ENCODE results near the gene TRMT2A. TPM values are rescaled to one million over a fixed set of nuclear protein-coding genes. Genes with fewer than 3 reads are reported as not detected.

TRMT2A gene
- total and polyA plus RNA-seq, 5 donors from 2014 or later = 24.5 to 75.2 (median 30.0) TPM

DNA sequence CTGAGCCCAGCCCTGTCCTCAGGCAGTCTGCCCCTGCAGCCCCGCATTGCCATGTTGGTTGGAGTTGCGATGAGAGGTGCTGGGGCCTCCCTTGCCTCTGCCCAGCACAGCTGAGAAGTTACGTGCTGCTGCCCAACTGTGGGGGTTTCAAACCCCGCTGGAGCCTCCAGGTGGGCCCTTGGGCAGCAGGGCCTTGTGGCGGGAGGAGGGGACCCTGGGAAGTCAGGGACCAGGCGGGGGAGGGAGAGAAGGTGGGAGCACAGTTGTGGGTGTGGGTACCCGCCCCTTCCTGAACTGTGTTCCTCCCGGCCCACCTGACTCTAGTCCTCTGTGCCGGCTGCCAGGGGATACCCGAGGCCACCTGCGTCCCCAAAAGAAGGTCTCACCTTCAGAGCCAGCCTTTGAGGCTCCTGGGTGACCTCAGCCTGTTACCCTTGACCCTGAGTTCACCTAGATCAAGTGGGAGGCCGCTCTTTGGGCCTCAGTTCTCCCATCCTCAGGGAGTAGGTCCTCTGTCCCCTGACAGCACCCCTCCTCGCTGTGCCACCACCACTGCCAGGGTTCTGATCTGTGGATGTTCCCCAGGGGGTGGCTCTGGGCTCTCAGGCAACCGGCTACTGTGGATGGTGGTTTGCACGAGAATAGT, 41.5 kb upstream of the TRMT2A start:
- Histone ChIP-seq H3K36me3 (ENCODE audit: control insufficient read depth, insufficient read depth, low read length) (no peaks in the 10 kb centered on the region), H3K9me3 (ENCODE audit: control insufficient read depth in 2 of 2, low read length in 2 of 2) (no peaks in the 10 kb centered on the region), H3K27ac (ENCODE audit: insufficient read depth, low read length, poor library complexity, severe bottlenecking) (no peak overlapping the region), H3K4me3 (ENCODE audit: low read depth, low read length) (no peak overlapping the region), H3K4me1 (ENCODE audit: control insufficient read depth, insufficient read depth, low read length, poor library complexity, severe bottlenecking) (peaks cover 3% of the 10 kb centered on the region), H3K27me3 (ENCODE audit: control insufficient read depth, insufficient read depth, low read length) (no peaks in the 10 kb centered on the region)
- Mint-ChIP-seq H3K36me3 (no peaks in the 10 kb centered on the region), H3K4me3 (no peak overlapping the region), H3K27ac (no peak overlapping the region), H3K4me1 (peaks cover 0 to 3% (median 0%) of the 10 kb centered on the region in 4 donors), H3K9me3 (no peaks in the 10 kb centered on the region), H3K27me3 (peaks cover 9% of the 10 kb centered on the region)
- DNase-seq = no peak
- no peak for ATAC-seq (ENCODE audit: low read depth in 2 of 2)

DNA sequence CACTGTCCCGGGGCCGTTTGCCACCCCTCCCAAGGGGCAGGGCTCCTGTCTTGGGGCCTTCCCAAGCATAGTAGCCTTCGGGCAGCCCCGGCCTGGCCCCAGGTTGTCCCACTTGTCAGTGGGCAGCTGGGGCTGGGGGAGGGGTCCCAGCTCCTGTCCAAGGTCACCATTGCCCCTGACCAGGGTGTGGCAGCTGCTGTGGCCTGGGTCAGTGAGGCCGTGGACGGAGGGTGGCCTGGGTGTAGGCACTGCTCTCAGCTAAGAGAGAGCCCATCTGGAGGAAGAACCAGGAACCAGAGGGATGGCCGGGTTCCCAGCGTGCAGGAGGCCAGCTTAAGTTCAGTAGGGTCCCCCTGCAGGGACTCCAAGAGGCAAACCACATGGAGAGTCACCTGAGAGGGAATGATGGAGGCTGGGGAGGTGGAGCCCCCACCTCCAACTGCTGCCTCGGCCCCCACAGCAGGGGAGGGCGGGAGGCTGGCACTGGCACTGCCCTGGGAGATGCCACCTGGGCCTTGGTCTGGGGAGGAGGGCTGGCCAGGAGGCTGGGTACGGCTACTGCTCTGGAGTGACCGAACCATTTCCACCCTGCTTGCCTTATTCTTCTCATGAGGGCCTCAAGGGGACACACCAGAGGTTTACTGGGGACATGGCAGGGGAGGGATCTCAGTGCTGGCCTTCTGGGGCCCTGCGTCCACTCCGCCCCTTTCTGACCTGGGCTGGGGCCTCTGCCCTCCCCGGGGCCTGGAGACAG, 40.6 kb upstream of the TRMT2A start:
- ATAC-seq (ENCODE audit: low read depth in 2 of 2) (no peak), DNase-seq (no peak)
- Histone ChIP-seq H3K4me1 (ENCODE audit: control insufficient read depth, insufficient read depth, low read length, poor library complexity, severe bottlenecking) (peaks cover 3% of the 10 kb centered on the region), H3K36me3 (ENCODE audit: control insufficient read depth, insufficient read depth, low read length) (no peaks in the 10 kb centered on the region), H3K27me3 (ENCODE audit: control insufficient read depth, insufficient read depth, low read length) (no peaks in the 10 kb centered on the region), H3K27ac (ENCODE audit: insufficient read depth, low read length, poor library complexity, severe bottlenecking) (no peak overlapping the region), H3K4me3 (ENCODE audit: low read depth, low read length) (no peak overlapping the region), H3K9me3 (ENCODE audit: control insufficient read depth in 2 of 2, low read length in 2 of 2) (no peaks in the 10 kb centered on the region)
- Mint-ChIP-seq H3K27ac (no peak overlapping the region), H3K4me1 (peaks cover 0 to 3% (median 0%) of the 10 kb centered on the region in 4 donors), H3K4me3 (no peak overlapping the region), H3K9me3 (no peaks in the 10 kb centered on the region), H3K27me3 (peaks cover 9% of the 10 kb centered on the region), H3K36me3 (no peaks in the 10 kb centered on the region)

DNA sequence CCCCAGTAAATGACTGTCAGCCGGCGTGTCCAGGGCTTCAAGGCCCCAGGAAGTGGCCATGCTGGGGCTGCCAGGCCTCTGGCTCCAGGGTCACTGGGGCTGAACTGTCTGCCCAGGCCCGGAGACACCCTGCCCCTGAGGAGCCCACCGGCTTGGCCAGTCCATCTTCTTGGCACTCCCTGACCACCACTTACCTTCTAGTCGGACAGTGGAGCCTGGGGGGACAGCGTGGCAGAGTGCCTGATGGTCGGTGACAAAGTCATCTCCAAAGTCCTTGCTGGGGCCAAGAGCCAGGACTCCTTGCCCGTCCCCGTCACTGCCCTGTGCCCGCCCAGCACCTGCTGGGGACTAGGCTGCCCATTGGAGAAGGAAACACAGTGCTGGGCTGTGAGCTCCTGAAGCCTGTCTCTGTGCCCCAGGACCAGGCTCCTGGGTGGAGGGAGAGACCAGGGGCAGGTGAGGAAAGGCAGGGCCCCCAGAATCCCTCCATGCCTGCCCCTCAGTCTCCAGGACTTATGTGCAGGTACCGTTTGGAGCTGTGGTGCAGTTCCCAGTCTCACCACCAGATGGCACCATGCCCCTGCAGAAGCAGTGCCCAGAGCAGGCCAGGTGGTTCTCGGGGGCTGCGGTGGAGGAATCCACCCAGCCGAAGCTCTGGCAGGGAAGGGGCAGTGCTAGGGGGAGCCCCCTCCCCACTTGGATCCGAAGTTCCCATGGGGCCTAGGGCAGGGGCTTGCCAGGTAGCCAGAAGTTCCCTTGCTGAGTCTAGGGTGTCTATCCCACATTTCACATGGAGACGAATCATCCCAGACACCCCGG, 39.8 kb upstream of the TRMT2A start:
- no peaks in the 10 kb centered on the region for H3K36me3 ChIP-seq (ENCODE audit: control insufficient read depth, insufficient read depth, low read length)
- no peak overlapping the region for H3K27ac ChIP-seq (ENCODE audit: insufficient read depth, low read length, poor library complexity, severe bottlenecking)
- peak; percentile 71 to 79 for ATAC-seq (ENCODE audit: low read depth in 2 of 2)
- no peaks in the 10 kb centered on the region for H3K27me3 ChIP-seq (ENCODE audit: control insufficient read depth, insufficient read depth, low read length)
- H3K4me3 ChIP-seq (ENCODE audit: low read depth, low read length) = no peak overlapping the region
- H3K27me3 Mint-ChIP-seq = peaks cover 9% of the 10 kb centered on the region
- peak overlapping the region in 1 of 3 donors; percentile 67 for H3K27ac Mint-ChIP-seq
- H3K4me3 Mint-ChIP-seq = no peak overlapping the region
- peak; percentile 74 to 81 (median 78) for DNase-seq
- H3K4me1 Mint-ChIP-seq = peaks cover 0 to 3% (median 0%) of the 10 kb centered on the region in 4 donors
- H3K36me3 Mint-ChIP-seq = no peaks in the 10 kb centered on the region
- H3K4me1 ChIP-seq (ENCODE audit: control insufficient read depth, insufficient read depth, low read length, poor library complexity, severe bottlenecking) = peaks cover 3% of the 10 kb centered on the region
- no peaks in the 10 kb centered on the region for H3K9me3 ChIP-seq (ENCODE audit: control insufficient read depth in 2 of 2, low read length in 2 of 2)
- no peaks in the 10 kb centered on the region for H3K9me3 Mint-ChIP-seq

DNA sequence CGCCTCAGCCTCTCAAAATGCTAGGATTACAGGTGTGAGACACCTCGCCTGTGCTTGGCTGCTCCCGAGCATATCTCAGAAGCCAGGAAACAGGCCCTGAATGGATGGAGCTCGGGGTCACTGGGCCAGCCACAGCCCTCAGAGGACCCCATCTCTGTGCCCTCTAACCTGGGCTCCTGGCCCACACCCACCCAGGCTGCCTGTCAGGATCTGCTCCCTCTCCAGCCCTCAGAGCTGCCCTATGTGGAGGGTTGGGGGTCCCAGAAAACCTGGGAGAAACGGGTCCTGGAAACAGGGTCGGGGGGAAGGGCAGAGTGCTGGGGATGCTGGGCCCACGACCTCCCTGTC, 39.0 kb upstream of the TRMT2A start:
- Histone ChIP-seq H3K27me3 (ENCODE audit: control insufficient read depth, insufficient read depth, low read length) (no peaks in the 10 kb centered on the region), H3K9me3 (ENCODE audit: control insufficient read depth in 2 of 2, low read length in 2 of 2) (no peaks in the 10 kb centered on the region), H3K36me3 (ENCODE audit: control insufficient read depth, insufficient read depth, low read length) (no peaks in the 10 kb centered on the region), H3K4me1 (ENCODE audit: control insufficient read depth, insufficient read depth, low read length, poor library complexity, severe bottlenecking) (peaks cover 3% of the 10 kb centered on the region), H3K4me3 (ENCODE audit: low read depth, low read length) (no peak overlapping the region), H3K27ac (ENCODE audit: insufficient read depth, low read length, poor library complexity, severe bottlenecking) (no peak overlapping the region)
- no peak overlapping the region for H3K4me3 Mint-ChIP-seq
- no peak for ATAC-seq (ENCODE audit: low read depth in 2 of 2)
- no peaks in the 10 kb centered on the region for H3K9me3 Mint-ChIP-seq
- no peaks in the 10 kb centered on the region for H3K36me3 Mint-ChIP-seq
- DNase-seq = no peak
- peaks cover 0 to 3% (median 0%) of the 10 kb centered on the region in 4 donors for H3K4me1 Mint-ChIP-seq
- H3K27me3 Mint-ChIP-seq = peaks cover 9% of the 10 kb centered on the region
- H3K27ac Mint-ChIP-seq = no peak overlapping the region

DNA sequence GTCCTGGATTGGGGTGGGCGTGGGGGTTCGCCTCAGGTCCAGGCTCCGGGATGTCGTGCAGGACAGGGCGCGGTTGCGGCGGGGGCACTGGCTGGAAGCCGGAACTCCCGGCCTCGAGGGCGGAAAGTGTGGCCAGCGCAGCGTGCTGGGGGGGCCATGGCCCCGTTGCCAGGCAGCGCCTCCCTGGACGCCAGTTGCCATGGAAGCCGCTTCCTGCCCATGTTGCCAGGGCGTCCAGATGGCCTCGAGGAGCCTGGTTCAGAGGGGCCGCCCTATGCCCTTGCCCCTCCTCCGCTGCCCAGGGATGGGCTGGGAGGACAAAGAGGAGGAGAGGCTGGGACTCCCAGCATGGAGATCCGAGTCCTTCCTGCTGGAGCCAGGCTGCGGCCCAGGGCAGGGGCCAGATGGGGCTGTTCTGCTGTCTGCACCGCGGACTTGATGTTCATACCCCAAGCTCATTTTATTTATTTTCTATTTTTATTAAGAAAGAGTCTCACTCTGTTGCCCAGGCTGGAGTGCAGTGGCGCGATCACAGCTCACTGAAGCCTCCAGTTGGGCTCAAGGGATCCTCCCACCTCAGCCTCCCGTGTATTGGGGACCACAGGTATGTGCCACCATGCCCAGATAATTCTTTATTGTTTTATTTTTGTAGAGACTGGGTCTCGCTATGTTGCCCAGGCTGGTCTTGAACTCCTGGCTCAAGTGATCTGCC, 38.5 kb upstream of the TRMT2A start:
- no peaks in the 10 kb centered on the region for H3K9me3 Mint-ChIP-seq
- DNase-seq (peak in 1 of 3 donors; percentile 43), ATAC-seq (ENCODE audit: low read depth in 2 of 2) (no peak)
- Histone ChIP-seq H3K9me3 (ENCODE audit: control insufficient read depth in 2 of 2, low read length in 2 of 2) (no peaks in the 10 kb centered on the region), H3K4me3 (ENCODE audit: low read depth, low read length) (no peak overlapping the region), H3K4me1 (ENCODE audit: control insufficient read depth, insufficient read depth, low read length, poor library complexity, severe bottlenecking) (peaks cover 3% of the 10 kb centered on the region), H3K27me3 (ENCODE audit: control insufficient read depth, insufficient read depth, low read length) (no peaks in the 10 kb centered on the region), H3K36me3 (ENCODE audit: control insufficient read depth, insufficient read depth, low read length) (no peaks in the 10 kb centered on the region), H3K27ac (ENCODE audit: insufficient read depth, low read length, poor library complexity, severe bottlenecking) (no peak overlapping the region)
- no peak overlapping the region for H3K27ac Mint-ChIP-seq
- H3K4me1 Mint-ChIP-seq = peaks cover 0 to 3% (median 0%) of the 10 kb centered on the region in 4 donors
- peaks cover 9% of the 10 kb centered on the region for H3K27me3 Mint-ChIP-seq
- H3K36me3 Mint-ChIP-seq = no peaks in the 10 kb centered on the region
- H3K4me3 Mint-ChIP-seq = no peak overlapping the region

DNA sequence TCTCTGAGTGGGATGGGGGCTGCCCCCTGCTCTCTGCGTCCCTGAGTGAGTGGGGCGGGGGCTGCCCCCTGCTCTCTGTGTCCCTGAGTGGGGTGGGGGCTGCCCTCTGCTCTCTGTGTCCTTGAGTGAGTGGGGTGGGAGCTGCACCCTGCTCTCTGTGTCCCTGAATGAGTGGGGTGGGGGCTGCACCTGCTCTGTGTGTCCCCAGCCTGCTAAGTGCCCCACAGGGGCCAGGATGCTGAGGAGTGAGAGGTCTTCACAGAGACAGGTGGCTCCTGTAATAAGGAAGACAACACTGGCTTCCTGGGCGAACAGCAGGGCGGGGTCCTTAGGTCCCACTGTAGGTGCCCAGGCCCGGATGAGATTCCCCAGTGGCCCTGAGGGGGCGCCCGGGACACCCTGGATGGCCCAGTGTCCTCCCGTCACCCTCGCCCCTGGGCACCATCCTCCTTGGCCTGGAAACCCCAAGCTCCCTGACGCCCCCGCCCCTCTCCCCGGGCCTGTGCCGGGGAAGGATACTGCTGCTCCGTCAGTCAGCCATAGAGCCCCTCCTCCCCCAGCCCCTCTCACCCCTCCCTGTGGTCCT, 37.7 kb upstream of the TRMT2A start:
- no peak overlapping the region for H3K4me3 Mint-ChIP-seq
- no peaks in the 10 kb centered on the region for H3K36me3 Mint-ChIP-seq
- no peak overlapping the region for H3K4me3 ChIP-seq (ENCODE audit: low read depth, low read length)

DNA sequence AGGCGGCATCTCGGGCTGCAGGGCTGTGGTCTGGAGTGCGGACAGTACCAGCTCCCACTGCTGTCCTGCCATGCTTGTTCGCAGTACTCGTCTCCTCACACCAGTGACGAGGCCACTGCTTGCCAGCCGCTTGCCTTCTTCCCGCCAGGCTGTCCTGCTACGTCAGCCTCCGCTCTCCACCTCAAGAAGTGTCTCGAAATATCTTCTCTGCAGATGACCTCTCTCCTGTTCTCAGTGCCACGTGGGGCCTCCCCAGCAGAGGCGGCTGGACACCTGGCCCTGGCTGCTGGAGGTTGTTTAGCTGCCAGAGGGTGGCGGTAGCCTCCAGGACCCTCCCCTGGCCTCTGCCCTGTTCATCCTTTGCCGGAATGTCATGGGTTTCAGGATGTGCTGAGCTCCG, 36.9 kb upstream of the TRMT2A start:
- Mint-ChIP-seq H3K27ac (no peak overlapping the region), H3K4me1 (peaks cover 0 to 3% (median 0%) of the 10 kb centered on the region in 4 donors), H3K9me3 (no peaks in the 10 kb centered on the region), H3K27me3 (peaks cover 4% of the 10 kb centered on the region), H3K4me3 (no peak overlapping the region), H3K36me3 (no peaks in the 10 kb centered on the region)
- H3K9me3 ChIP-seq (ENCODE audit: control insufficient read depth in 2 of 2, low read length in 2 of 2) = no peaks in the 10 kb centered on the region
- H3K27me3 ChIP-seq (ENCODE audit: control insufficient read depth, insufficient read depth, low read length) = no peaks in the 10 kb centered on the region
- H3K4me1 ChIP-seq (ENCODE audit: control insufficient read depth, insufficient read depth, low read length, poor library complexity, severe bottlenecking) = peaks cover 3% of the 10 kb centered on the region
- H3K27ac ChIP-seq (ENCODE audit: insufficient read depth, low read length, poor library complexity, severe bottlenecking) = no peak overlapping the region
- no peak for ATAC-seq (ENCODE audit: low read depth in 2 of 2)
- no peak for DNase-seq
- H3K36me3 ChIP-seq (ENCODE audit: control insufficient read depth, insufficient read depth, low read length) = no peaks in the 10 kb centered on the region
- H3K4me3 ChIP-seq (ENCODE audit: low read depth, low read length) = no peak overlapping the region

More for the DNA sequence above, 37.7 kb upstream of the TRMT2A start:
- Histone ChIP-seq H3K4me1 (ENCODE audit: control insufficient read depth, insufficient read depth, low read length, poor library complexity, severe bottlenecking) (peaks cover 3% of the 10 kb centered on the region), H3K27me3 (ENCODE audit: control insufficient read depth, insufficient read depth, low read length) (no peaks in the 10 kb centered on the region), H3K36me3 (ENCODE audit: control insufficient read depth, insufficient read depth, low read length) (no peaks in the 10 kb centered on the region), H3K27ac (ENCODE audit: insufficient read depth, low read length, poor library complexity, severe bottlenecking) (no peak overlapping the region), H3K9me3 (ENCODE audit: control insufficient read depth in 2 of 2, low read length in 2 of 2) (no peaks in the 10 kb centered on the region)
- Mint-ChIP-seq H3K27me3 (peaks cover 4% of the 10 kb centered on the region), H3K4me1 (peaks cover 0 to 3% (median 0%) of the 10 kb centered on the region in 4 donors), H3K27ac (no peak overlapping the region), H3K9me3 (no peaks in the 10 kb centered on the region)
- ATAC-seq (ENCODE audit: low read depth in 2 of 2) (no peak), DNase-seq (no peak)
